Stimulated activated CD4-positive, alpha-beta T cell treated with anti-CD3 and anti-CD28 coated beads, Interleukin-15, amount 100 ng/mL, for 48 hours (primary cell): ENCODE measurements around the gene ZNF560.
"Not testable (repeated sequence)": the region's sequence is repeated elsewhere in the genome, so short reads cannot be mapped to it uniquely, and the experiment has no call there.

Source experiments
- DNase-seq, 2 donors: peaks; one replicate each; pipeline ENCODE4 v3.0.0-alpha.2; 2020; ENCODE audit warnings: low read depth in 2 of 2

ZNF560 gene

DNA sequence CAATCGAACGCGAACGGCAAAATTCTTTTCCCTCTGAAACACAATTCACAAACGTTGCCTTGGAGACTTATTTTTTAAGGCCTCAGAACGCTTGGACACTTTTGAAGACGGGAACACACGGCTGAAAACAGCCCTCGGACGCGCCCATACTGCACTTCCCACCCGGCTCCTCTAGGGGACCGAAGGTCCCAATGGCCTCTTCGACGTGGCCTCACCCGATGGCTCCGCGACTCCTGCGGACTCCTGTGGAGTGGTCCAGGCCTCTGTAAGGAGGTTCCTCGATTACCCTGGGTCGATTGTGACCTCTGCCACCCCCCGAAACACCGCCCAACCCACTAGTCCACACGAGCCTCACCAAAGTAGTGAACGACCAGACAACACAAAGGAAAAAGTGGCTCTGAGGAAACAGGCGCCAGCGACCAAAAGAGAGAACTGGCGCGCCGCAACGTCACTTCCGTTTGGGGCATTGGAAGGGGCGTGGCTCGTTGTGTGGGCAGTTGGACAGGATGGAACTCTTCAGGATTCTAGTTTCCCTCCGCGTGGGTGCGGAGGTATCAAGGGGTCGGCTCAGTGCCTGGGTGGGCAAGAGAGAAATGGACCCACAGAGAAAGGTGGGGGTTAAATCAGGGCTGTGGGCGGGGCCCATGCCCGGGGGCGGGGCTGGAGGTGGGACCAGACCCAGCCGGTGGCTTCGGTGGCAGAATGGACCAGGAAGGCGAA, at the start of gene ZNF560:
ZNF560 (minus strand) TSS at position 434 of the 720 bp plus-strand sequence. CDS start 23,303 bp downstream, outside the sequence.
- DNase-seq: peak in 1 of 2 donors; percentile 2

DNA sequence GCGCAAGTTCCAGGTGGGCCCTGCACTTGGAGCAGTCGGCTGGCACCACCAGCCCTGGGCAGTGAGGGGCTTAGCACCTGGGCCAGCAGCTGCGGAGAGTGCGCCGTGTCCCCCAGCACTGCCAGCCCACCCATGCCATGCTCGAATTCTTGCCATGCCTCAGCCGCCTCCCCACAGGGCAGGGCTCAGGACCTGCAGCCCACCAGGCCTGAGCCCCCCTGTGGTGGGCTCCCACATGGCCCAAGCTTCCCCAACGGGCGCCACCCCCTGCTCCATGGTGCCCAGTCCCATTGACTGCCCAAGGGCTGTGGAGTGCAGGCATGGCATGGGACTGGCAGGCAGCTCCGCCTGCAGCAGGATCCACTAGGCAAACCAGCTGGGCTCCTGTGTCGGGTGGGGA, 49.5 kb upstream of the ZNF560 start:
- no peak for DNase-seq

DNA sequence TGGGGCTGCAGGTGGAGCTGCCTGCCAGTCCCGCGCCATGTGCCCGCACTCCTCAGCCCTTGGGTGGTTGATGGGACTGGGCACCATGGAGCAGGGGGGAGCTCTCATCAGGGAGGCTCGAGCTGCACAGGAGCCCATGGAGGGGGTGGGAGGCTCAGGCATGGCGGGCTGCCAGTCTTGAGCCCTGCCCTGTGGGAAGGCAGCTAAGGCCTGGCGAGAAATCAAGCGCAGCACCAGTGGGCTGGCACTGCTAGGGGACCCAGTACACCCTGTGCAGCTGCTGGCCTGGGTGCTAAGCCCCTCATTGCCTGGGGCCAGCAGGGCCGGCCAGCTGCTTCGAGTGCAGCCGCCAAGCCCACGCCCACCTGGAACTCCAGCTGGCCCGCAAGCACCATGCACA, 42.9 kb upstream of the ZNF560 start:
- DNase-seq: not testable (repeated sequence)

DNA sequence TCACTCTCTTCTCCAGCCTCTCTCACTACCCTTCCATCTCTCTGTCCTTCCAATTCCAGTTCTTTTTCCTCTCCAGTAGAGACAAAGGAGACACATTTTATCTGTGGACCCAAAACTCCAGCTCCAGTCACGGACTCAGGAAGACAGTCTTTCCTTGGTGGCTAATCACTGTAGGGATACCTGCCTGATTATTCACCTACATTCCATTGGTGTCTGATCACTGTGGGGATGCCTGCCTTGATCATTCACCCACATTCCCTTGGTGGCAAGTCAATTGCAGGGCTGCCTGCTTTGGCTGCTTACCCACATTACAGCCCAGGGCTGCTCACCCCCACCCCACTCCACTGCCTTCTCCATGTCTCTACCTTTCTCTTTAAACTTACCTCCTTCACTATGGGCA, 41.5 kb upstream of the ZNF560 start:
- DNase-seq: not testable (repeated sequence)

DNA sequence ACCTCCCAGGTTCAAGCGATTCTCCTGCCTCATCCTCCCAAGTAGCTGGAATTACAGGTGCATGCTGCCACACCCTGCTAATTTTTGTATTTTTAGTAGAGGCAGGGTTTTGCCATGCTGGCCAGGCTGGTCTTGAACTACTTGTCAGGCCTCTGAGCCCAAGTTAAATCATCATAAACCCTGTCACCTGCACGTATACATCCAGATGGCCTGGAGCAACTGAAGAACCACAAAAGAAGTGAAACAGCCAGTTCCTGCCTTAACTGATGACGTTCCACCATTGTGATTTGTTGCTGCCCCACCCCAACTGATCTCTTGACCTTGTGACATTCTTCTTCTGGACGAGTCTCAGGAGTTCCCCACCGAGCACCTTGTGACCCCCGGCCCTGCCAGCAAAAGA, 40.8 kb upstream of the ZNF560 start:
- DNase-seq: not testable (repeated sequence)

DNA sequence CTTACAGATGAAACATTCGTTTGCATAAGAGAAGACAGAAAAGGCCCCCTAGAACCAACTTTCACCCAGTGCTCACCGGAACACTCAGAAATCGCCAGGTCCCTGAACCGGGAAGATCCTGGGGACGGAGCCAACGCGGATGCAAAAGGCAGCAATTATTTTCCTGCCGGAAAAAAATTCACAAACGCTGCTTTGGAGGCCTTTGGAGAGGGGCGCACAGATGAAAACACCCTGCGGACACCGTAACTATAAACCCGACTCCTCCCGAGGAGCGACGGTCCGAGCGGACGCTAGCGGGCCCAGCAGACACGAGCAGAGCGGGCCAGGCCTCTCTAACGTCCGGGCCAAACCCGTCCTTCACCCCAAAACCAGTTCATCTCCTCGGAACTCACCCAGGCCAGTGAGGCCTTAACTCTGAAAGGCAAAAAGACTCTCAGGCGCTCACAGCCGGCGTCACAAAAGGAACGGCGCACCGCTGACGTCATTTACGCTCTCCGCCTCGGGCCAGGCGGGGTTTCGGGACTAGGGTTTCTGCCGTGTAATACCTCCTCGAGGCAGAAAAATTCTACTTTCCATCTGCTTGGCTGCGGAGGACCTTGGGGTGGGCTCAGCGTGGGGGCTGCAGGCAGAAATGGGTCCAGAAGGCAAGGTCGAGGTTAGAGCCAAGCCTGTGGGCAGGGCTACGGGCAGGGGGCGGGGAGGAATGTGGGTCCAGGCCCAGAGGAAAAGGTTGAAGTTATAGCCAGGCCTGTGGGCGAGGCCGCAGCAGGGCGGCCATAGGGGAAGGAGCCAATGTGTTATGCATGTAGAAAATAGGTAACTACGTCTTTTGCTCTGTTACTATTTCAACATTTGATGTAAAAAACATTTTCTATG, 40.0 kb upstream of the ZNF560 start, which contains the start of gene ZNF426:
ZNF426 (minus strand) TSS at position 463 of the 876 bp plus-strand sequence. CDS start 2,413 bp downstream, outside the sequence.
- peak; percentile 78 to 85 for DNase-seq

DNA sequence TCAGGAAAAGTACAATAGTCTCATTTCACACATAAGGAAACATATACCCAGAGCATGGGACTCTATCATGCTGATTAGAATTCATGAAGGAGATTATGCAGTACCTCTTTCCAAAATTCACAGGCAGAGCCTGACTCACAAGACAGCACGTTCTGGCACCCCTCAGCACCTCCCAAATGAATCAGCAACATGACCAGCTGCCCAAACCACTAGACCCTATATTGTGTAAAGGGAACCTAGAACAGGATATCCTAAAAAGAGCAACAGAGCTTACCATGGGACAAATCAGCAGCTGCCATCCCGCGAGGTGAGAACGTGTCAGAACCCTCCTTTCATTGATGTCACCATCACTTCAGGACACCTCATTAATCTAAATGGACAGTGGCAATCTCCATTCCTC, 37.5 kb upstream of the ZNF560 start:
- no peak for DNase-seq

DNA sequence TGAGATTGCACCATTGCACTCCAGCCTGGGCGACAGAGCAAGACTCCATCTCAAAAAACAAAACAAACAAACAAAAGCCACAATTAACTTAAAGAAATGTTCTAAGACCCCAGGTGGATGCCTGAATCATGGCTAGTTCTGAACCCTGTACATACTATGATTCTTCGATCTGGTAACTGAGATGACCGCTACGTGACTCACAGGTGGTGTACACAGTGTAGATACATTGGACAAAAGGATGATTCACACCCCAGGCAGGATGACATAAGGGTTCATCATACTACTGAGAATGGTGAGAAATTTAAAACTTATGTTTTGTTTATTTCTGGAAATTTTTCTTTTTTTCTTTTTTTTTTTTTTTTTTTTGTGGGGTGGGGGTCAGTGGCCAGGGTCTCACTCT, 33.5 kb upstream of the ZNF560 start:
- no peak for DNase-seq

DNA sequence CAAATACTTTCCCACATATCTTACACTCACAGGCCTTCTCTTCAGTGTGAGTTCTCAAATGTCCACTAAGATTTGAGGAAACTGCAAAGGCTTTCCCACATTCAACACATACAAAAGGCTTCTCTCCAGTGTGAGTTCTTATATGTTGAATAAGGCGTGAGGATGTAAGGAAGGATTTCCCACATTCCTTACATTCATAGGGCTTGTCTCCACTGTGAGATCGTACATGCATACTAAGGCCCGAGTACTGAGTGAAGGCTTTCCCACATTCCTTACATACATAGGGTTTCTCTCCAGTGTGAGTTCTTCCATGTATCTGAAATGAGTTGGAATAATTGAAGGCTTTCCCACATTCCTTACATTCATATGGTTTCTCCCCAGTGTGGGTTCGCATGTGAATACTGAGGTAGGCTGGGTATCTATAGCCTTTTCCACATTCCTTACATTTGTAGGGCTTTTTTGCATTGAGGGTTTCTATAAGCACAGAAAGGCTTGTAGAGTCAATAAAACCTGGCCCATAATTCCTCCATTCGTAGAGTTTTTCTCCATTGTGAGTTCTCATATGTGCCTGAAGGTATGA, 30.4 kb upstream of the ZNF560 start:
- no peak for DNase-seq

DNA sequence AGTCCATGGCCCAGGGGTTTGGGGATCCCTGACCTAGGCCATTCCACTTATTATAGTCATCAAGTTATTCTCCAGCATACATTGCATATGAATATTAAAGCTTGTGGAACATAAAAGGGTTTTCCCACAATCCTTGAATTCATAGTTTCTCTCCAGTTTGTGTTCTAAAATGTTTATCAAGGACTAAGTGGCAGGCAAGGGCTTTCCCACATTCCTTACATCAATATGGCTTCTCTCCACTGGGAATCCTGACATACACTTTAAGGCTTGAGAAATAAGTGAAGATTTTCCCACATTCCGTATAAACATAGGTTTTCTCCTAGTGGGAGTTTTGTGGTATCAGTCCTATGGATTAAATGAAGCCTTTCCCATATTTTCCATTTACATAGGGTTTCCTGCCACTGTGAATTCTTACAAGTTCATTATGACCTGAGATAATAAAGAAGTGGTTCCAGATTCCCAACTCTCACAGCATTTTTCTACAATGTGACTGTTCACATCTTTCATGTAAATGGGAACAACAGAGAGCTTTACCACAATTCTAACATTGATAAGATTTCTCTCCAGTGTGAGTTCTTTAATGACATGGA, 25.6 kb upstream of the ZNF560 start:
- no peak for DNase-seq

DNA sequence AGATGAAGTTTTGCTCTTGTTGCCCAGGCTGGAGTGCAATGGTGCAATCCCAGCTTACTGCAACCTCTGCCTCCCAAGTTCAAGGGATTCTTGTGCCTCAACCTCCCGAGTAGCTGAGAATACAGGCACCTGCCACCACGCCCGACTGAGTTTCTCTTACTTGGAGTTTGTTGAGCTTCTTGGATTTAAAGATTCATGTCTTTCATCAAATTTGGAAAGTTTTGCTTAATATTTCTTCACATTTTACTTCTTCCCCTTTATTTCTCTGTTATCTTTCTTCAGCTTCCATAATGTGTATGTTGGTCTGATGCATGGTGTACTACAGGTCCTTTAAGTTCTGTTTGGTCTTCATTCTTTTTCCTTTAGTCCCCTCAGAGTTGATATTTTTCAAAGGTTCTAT, 8.9 kb upstream of the ZNF560 start:
- no peak for DNase-seq

DNA sequence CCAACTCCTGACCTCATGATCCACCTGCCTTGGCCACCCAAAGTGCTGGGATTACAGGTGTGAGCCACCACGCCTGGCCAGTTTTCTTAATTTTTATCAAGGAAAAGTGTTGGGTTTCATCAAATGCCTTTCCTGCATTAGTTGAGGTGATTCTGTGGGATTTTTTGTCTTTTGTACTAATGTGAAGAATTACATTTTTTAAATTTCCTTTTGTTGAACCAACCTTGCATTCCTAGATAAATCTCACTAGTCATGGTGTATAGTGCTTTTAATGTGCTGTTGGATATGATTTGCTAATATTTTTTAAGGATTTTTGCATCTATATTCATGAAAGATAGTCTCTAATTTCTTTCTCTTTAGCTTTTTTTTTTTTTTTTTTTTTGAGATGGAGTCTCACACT, 2.4 kb upstream of the ZNF560 start:
- no peak for DNase-seq

DNA sequence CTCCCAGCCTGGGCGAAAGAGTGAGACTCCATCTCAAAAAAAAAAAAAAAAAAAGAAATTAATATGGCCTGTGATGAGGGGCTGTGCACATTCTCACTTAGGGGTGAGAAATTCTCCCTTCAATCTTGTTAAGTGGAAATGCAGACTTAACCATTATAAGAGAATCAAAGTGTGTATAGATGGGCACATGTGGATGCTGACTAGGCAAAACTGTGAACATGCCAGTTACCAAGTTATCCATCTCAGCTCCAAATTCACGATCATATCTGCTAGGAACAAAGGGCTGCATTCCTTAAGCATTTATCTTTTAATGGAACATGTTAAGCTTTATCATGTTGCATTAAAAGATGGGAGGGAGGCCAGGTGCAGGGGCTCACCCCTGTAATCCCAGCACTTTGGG, 4.3 kb downstream of the ZNF560 start:
- DNase-seq: no peak

DNA sequence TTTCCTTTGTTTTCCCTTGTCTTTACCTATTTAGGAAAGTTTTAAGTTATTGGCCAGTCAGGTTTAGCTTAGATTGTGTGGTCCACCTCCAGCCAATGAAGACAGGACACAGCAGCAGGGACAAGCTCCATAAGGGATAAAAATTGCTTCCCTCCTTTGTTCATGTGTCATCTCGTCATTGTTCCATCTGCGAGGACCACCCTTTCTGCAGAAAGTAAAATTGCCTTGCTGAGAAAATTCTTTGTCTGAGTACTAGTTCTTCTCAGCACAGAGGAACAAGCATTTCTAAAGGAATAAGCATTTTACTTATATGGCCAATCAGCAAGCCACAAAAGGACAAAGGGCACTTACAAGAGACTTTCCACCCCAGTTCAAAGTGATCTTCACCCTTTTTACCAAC, 11.4 kb downstream of the ZNF560 start:
- DNase-seq: no peak

DNA sequence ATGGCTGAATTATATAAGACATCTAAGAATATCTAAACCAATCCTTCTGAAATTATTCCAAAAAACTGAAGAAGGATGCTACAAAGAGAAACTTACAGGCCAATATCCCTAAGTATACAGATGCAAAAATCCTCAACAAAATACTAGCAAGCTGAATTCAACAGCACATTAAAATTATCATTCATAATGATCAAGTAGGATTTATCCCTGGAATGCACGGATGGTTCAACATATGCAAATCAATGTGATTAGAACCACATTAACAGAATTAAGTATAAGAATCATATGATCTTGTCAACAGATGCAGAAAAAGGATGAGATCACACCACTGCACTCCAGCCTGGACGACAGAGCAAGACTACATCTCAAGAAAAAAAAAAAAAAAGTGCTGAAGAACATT, 13.3 kb downstream of the ZNF560 start:
- no peak for DNase-seq

DNA sequence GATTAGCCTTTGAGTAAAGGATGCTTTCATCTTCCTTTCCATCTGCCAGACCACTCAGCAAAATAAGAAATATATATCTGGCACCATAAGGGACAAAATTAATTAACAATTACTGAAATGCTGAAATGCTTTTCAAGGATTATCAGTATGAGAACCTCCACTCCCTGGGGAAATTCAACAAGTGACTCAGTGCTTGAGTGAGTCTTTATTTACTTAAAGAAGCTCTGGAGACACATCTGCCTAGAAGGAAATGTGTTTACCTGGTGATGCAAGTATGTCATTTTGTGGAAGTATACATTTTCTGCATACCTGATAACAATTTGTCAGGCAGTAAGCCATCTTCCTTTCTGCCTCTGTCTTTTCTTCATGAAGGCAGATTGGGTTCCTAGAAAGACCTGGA, 23.4 kb downstream of the ZNF560 start:
- DNase-seq: no peak

DNA sequence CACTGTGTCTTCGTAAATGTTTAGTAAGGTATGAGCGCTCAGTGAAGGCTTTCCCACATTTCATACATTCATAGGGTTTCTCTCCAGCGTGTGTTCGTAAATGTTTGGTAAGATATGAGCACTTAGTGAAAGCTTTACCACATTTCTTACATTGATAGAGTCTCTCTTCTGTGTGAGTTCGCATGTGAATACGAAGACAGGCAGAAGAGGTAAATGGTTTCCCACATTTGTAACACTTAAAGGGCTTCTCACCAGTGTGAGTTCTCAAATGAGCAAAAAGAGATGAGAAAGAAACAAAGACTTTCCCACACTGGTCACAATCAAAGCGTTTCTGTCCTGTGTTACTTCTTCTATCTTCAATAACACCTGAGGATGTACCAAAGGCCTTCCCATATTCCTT, 31.3 kb downstream of the ZNF560 start:
- DNase-seq: no peak

DNA sequence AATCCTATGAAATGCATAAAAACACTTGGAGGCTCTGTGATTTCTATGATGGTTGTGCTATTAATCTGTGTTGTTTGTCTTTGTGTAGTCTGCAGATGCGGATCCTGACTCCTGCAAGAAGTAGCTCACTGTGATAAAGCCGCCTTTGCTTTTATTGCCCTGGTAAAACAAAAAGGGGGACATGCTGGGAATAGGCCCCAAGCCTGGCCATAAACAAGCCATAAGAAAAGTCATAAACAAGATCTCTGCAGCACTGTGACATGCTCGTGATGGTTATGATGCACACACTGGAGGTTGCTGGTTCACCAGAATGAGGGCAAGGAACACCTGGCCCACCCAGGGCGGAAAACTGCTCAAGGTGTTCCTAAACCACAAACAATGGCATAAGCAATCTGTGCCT, 36.5 kb downstream of the ZNF560 start:
- DNase-seq: no peak

DNA sequence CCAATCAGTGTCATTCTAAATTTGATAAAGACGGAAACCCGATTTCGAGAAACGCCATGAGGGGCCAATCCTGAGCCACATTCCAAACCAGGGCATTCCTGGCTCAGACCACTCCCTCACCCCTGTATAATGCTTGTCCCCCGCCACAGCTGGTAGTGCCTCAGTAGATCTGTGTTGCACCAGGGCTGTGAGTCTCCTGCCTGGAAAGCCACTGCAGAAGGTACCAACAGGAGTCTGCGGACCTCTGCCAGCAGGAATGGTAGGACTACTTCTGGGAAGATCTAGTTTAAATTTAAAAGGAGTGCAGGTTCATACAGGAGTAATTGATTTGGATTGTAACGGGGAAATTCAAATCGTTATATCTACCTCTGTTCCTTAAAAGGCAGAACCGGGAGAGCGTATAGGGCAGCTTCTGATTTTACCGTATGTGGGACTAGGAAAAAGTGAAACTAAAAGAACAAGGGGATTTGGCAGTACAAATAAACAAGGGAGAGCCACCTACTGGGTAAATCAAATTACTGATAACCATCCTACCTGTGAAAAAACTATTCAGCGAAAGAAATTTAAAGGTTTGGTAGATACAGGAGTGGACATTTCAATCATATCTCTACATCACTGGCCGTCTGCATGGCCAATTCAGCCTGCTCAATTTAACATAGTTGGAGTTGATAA, 42.3 kb downstream of the ZNF560 start:
- DNase-seq: no peak

DNA sequence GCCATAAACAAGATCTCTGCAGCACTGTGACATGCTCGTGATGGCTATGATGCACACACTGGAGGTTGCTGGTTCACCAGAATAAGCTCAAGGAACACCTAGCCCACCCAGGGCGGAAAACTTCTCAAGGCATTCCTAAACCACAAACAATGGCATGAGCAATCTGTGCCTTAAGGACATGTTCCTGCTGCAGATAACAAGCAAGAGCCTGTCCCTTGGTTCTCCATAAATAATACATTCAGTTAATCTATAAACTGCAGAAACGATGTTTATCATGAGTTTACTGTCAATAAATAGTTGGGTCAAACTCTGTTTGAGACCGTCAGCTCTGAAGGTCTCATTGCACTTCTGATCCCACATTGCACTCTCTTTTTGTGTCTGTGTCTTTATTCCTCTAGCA, 44.5 kb downstream of the ZNF560 start:
- no peak for DNase-seq

DNA sequence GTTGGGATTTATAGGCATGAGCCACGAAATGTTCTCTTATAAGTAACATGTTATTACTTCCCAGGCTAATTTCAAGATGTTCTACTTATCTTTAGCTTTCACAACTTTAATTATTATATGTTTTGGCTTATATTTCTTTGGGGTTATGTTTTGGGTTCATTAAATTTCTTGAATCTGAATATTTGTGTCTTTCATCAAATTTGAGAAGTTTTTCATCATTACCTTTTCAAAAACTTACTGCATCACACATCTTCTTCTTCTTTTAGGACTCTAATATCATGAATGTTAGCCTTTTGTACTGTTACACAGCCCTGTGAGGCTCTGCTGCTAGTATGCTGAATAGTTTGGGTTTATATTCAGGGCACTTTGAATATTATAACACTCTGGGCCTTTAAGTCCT, 53.4 kb downstream of the ZNF560 start:
- no peak for DNase-seq

DNA sequence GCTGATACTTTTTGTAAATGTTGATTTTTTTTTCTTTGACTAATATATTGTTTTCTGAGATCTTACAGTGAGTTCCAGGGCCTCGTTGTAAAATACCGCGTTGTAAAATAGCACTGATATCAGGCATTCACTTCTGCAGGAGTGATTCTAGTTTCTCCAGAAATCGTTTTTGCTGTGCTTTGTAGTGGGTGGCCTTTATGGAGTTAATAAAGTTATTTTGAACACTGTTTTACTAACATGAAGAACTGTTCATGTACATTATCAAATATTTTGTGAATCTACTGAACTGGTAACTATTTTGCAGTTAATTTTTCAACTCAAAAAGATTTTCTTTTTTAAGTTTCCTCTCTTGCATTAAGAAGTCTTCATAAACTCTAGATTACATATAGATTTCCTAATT, 62.1 kb downstream of the ZNF560 start:
- DNase-seq: no peak
